ENCODE measurements around the gene PTAFR.

The PTAFR gene

GRCh38 chr1:28135371-28136168, 40.9 kb downstream of the PTAFR start:
- no peak for DNase-seq (ENCODE audit: extremely low spot score)
- ChIA-PET CTCF (interaction anchor here (0.6 kb wide), 1 partner anchor 73 kb away, joined by 3 read pairs; no protein-coding TSS in a partner anchor), POLR2A (no interaction called here)
- TF ChIP-seq CTBP1 (IDR thresholded peaks at IDR 0.05; ENCODE audit: borderline replicate concordance) (no peak), NFRKB (IDR thresholded peaks at IDR 0.05) (no peak), SUZ12 (IDR thresholded peaks at IDR 0.05) (no peak), TARDBP (IDR thresholded peaks at IDR 0.05) (no peak)

- TF ChIP-seq SP1 (IDR thresholded peaks at IDR 0.05) (no peak), ELF4 (IDR thresholded peaks at IDR 0.05) (no peak), FOXA1 (IDR thresholded peaks at IDR 0.05) (no peak)
- POLR2A ChIA-PET, result interaction anchor here (0.5 kb wide), 1 partner anchor 194 kb away, joined by 3 read pairs; the partner anchor contains the start of gene MED18
- CTCF ChIA-PET, result no interaction called here
- DNase-seq (ENCODE audit: extremely low spot score), result no peak
These were observed 41.8 kb downstream of the PTAFR start for GRCh38 chr1:28134651-28135207.

- CTCF ChIA-PET, result no interaction called here
These were observed 44.0 kb downstream of the PTAFR start for GRCh38 chr1:28132171-28133167.

GRCh38 chr1:28130901-28131300, 45.6 kb downstream of the PTAFR start:
- ChIA-PET POLR2A (no interaction called here), CTCF (no interaction called here)
- TF ChIP-seq BHLHE40 (IDR thresholded peaks at IDR 0.05; ENCODE audit: borderline replicate concordance), result no peak
- no peak for TF ChIP-seq NFRKB (IDR thresholded peaks at IDR 0.05)
- TF ChIP-seq FOXA1 (IDR thresholded peaks at IDR 0.05), result no peak
- no peak for TF ChIP-seq L3MBTL2 (conservative IDR thresholded peaks at IDR 0.05)
- TF ChIP-seq LEF1 (IDR thresholded peaks at IDR 0.05; ENCODE audit: borderline replicate concordance), result no peak
- no peak for TF ChIP-seq ARNT (IDR thresholded peaks at IDR 0.05)
- no peak for TF ChIP-seq CTBP1 (IDR thresholded peaks at IDR 0.05; ENCODE audit: borderline replicate concordance)
- no peak for TF ChIP-seq ZNF384 (IDR thresholded peaks at IDR 0.05)
- no peak for TF ChIP-seq SP1 (IDR thresholded peaks at IDR 0.05)
- TF ChIP-seq FOXM1 (IDR thresholded peaks at IDR 0.05; ENCODE audit: borderline replicate concordance), result no peak
- no peak for TF ChIP-seq FOXK2 (IDR thresholded peaks at IDR 0.05)
- TF ChIP-seq HDGF (IDR thresholded peaks at IDR 0.05; ENCODE audit: borderline replicate concordance), result no peak
- no peak for TF ChIP-seq SUZ12 (IDR thresholded peaks at IDR 0.05)
- TF ChIP-seq TARDBP (IDR thresholded peaks at IDR 0.05), result no peak
- no peak for TF ChIP-seq ELF4 (IDR thresholded peaks at IDR 0.05)
- no peak for TF ChIP-seq PKNOX1 (IDR thresholded peaks at IDR 0.05)
- no peak for DNase-seq (ENCODE audit: extremely low spot score)

More at GRCh38 chr1:28132171-28133167, 44.0 kb downstream of the PTAFR start:
- POLR2A ChIA-PET, result no interaction called here
- no peak for TF ChIP-seq LEF1 (IDR thresholded peaks at IDR 0.05; ENCODE audit: borderline replicate concordance)
- TF ChIP-seq NFRKB (IDR thresholded peaks at IDR 0.05), result no peak
- TF ChIP-seq L3MBTL2 (conservative IDR thresholded peaks at IDR 0.05), result no peak
- no peak for TF ChIP-seq ELF4 (IDR thresholded peaks at IDR 0.05)
- no peak for TF ChIP-seq ARNT (IDR thresholded peaks at IDR 0.05)
- no peak for TF ChIP-seq SUZ12 (IDR thresholded peaks at IDR 0.05)
- TF ChIP-seq PKNOX1 (IDR thresholded peaks at IDR 0.05), result no peak
- no peak for TF ChIP-seq FOXM1 (IDR thresholded peaks at IDR 0.05; ENCODE audit: borderline replicate concordance)
- no peak for TF ChIP-seq TARDBP (IDR thresholded peaks at IDR 0.05)
- TF ChIP-seq BHLHE40 (IDR thresholded peaks at IDR 0.05; ENCODE audit: borderline replicate concordance), result no peak
- TF ChIP-seq FOXK2 (IDR thresholded peaks at IDR 0.05), result no peak
- DNase-seq (ENCODE audit: extremely low spot score), result no peak

GRCh38 chr1:28129150-28129549, 47.3 kb downstream of the PTAFR start:
- POLR2A ChIA-PET, result no interaction called here
- no peak for DNase-seq (ENCODE audit: extremely low spot score)
- TF ChIP-seq PKNOX1 (IDR thresholded peaks at IDR 0.05) (no peak), NFRKB (IDR thresholded peaks at IDR 0.05) (no peak), TARDBP (IDR thresholded peaks at IDR 0.05) (no peak), LEF1 (IDR thresholded peaks at IDR 0.05; ENCODE audit: borderline replicate concordance) (no peak), ELF4 (IDR thresholded peaks at IDR 0.05) (no peak), SUZ12 (IDR thresholded peaks at IDR 0.05) (no peak), BHLHE40 (IDR thresholded peaks at IDR 0.05; ENCODE audit: borderline replicate concordance) (no peak), FOXA1 (IDR thresholded peaks at IDR 0.05) (no peak), ARNT (IDR thresholded peaks at IDR 0.05) (no peak), SP1 (IDR thresholded peaks at IDR 0.05) (no peak), HDGF (IDR thresholded peaks at IDR 0.05; ENCODE audit: borderline replicate concordance) (no peak), ZNF384 (IDR thresholded peaks at IDR 0.05) (no peak), FOXM1 (IDR thresholded peaks at IDR 0.05; ENCODE audit: borderline replicate concordance) (no peak), CTBP1 (IDR thresholded peaks at IDR 0.05; ENCODE audit: borderline replicate concordance) (no peak), FOXK2 (IDR thresholded peaks at IDR 0.05) (no peak), L3MBTL2 (conservative IDR thresholded peaks at IDR 0.05) (no peak)
- CTCF ChIA-PET, result no interaction called here
